Epidermal melanocyte (primary cell): ENCODE data around the gene PUM1.
"Not testable (repeated sequence)": the region's sequence is repeated elsewhere in the genome, so short reads cannot be mapped to it uniquely, and the experiment has no call there.

Experiments used
- DNase-seq: peaks from one replicate; pipeline ENCODE4 v3.0.0; 2011; ENCODE audit warnings: low spot score; ENCODE audit not compliant: insufficient read length

PUM1 gene

GRCh38 chr1:31065310-31066217 lies at the start of gene PUM1:
TSS of gene PUM1 (minus strand) at chr1:31065717. CDS start at chr1:31059566, 6,151 bp downstream.
- peak; percentile 91 for DNase-seq

- no peak for DNase-seq
Observed at GRCh38 chr1:31112266-31112935, 46.9 kb upstream of the PUM1 start.

- DNase-seq = no peak
Observed at GRCh38 chr1:31111290-31111951, 45.9 kb upstream of the PUM1 start.

GRCh38 chr1:31110846-31111245 lies 45.3 kb upstream of the PUM1 start:
- no peak for DNase-seq

- DNase-seq = no peak
Observed at GRCh38 chr1:31108861-31109260, 43.3 kb upstream of the PUM1 start.

GRCh38 chr1:31105646-31106045 lies 40.1 kb upstream of the PUM1 start:
- no peak for DNase-seq

- DNase-seq = peak; percentile 38
Observed at GRCh38 chr1:31102501-31102950, 37.0 kb upstream of the PUM1 start.

- no peak for DNase-seq
Observed at GRCh38 chr1:31101147-31101502, 35.6 kb upstream of the PUM1 start.

GRCh38 chr1:31099293-31100032 lies 33.9 kb upstream of the PUM1 start:
- DNase-seq = no peak

GRCh38 chr1:31095985-31096384 lies 30.5 kb upstream of the PUM1 start:
- DNase-seq = no peak

GRCh38 chr1:31095298-31095981 lies 29.9 kb upstream of the PUM1 start:
- DNase-seq = no peak

- not testable (repeated sequence) for DNase-seq
Observed at GRCh38 chr1:31088081-31088480, 22.6 kb upstream of the PUM1 start.

GRCh38 chr1:31084782-31085569 lies 19.5 kb upstream of the PUM1 start:
- no peak for DNase-seq

- no peak for DNase-seq
Observed at GRCh38 chr1:31082385-31082784, 16.9 kb upstream of the PUM1 start.

GRCh38 chr1:31073044-31073443 lies 7.5 kb upstream of the PUM1 start:
- DNase-seq = no peak

GRCh38 chr1:31072304-31072746 lies 6.8 kb upstream of the PUM1 start:
- DNase-seq = no peak

GRCh38 chr1:31069392-31069791 lies 3.9 kb upstream of the PUM1 start:
- DNase-seq = no peak

- DNase-seq = no peak
Observed at GRCh38 chr1:31064718-31065309, 703 bp downstream of the PUM1 start.

- no peak for DNase-seq
Observed at GRCh38 chr1:31064111-31064717, 1.3 kb downstream of the PUM1 start.
